HG02588 (cell line): Measurements from ENCODE around the gene NR2F1.

Experiments used
- ATAC-seq: cut with Tn5 transposase; IDR thresholded peaks from one replicate; pipeline ENCODE4 v1.9.1; 2021; ENCODE audit warnings: mild to moderate bottlenecking, moderate library complexity; ENCODE audit not compliant: unreplicated experiment

The NR2F1 gene

GRCh38 chr5:93577854-93578812 is 4.9 kb upstream of the NR2F1 start:
- no peak for ATAC-seq

- no peak for ATAC-seq
These were observed 4.0 kb upstream of the NR2F1 start for GRCh38 chr5:93578813-93579691.

DNA sequence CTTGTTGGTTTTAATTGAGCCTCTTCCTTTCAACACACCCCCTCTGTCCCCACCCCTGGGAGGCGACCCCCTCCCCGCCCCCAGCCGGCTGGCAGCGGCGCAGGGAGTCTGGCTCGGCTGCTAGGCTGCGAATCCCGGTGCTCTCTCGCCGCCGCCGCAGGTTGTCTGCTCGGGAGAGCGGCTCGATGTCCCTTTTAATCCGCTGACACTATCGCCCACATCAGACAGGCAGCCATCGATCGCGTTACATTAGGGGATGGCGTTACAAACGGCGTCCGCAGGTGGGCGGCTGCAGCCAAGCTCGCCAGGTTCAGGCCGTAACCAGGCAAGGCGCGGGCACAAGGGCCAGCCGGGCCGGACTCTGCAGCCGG is 3.3 kb upstream of the NR2F1 start:
- ATAC-seq: no peak

- ATAC-seq: no peak
These were observed 2.7 kb upstream of the NR2F1 start for GRCh38 chr5:93580063-93580926.

DNA sequence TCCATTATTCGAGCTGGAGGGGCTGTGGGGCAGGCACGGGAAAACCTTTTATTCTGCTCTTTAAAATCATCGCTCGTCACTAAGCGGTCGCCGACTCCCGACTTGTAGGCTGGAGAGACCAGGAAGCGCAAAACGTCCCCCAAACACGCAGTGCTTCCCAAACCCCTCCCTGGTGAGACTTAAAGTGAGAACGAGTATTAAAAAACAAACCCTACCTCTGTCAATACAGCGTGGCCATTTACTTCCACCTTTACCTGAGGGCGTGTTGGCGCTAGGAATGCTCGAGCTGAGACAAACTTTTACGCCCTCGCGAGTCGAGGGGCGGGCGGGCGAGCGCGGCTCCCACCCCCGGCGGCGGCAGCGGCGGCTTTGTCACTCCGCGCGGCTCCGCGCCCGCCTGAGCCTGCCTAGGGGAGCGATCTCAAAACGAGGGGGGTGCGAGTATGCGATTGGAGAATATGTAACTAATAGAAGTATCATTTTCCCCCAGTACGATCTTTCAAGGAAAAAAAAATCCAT is 2.0 kb upstream of the NR2F1 start, which contains the start of gene NR2F1-AS1:
Gene NR2F1-AS1, minus strand, starts transcription at position 293 of the 519 bp plus-strand sequence.
- peak; percentile 12 for ATAC-seq

DNA sequence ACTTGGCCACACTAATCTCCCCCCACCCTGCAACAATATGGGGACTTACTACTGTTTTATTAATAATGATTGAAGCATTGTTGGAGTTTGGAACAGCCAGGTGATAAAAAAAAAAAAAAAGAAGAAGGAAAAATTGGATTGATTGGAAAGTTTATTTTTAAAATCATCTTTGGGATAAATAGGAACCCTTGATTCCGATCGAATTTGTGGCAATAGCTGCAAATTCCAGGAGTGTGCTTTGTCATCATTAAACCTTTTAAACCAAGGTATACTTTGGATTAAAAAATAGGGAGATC is 907 bp upstream of the NR2F1 start:
- ATAC-seq: no peak

DNA sequence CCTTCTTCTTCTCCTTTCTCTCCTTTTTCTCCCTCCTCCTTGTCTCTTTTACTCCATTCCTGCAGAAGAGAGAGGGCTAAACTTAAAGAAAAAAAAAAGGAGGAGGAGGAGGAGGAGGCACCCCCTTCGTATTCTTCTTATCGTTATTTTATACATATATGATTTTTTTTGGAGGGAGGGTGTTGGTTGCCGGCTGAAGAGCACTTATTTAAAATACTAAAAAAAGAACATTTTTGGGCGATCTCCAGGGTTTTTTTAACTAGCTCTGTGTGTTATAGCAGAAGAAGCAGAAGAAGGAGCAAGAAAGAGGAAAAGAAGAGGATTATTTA is 381 bp downstream of the NR2F1 start:
- no peak for ATAC-seq

DNA sequence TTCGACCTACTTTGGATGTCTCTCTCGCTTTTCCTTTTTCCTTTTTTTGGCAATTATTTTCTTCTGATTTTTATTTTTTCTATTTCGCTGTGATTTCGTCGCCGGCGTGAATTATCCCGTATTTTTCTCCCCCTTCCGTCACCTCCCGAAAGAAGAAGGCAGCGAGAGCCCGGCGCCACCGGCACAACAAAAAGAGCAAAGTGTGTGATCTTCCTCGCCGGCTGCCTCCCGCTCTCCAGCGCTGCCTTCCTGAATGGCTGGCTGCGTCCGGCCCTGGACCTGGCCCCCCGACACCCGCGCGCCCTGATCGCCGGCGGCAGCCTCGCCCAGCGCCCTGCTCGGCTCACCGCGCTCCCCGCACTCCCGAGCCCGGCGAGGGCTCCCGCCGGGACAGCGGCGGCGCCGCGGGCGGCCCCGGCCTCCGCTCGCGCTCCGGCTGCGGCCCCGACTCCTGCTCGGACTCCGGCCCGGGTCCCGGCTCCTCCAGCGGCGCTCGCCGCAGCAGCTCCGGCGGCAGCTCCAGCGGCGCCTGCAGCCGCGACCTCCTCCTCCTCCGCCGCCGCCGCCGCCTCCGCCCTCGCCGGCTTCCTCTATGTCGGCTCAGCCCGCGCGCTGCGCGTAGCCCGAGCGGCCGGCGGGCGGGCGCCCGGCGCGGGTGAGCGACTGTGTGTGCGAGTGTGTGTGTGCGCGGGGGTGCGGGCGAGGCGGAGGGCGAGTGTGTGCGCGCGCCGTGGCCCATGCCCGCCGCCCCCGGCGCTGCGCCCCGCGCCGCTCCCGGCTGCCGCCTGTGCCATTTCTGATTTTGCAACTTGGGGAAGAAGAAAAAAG is 960 bp downstream of the NR2F1 start:
- ATAC-seq: peak; percentile 32

GRCh38 chr5:93584596-93585040 is 1.6 kb downstream of the NR2F1 start:
- ATAC-seq: no peak

GRCh38 chr5:93585041-93585766 is 2.2 kb downstream of the NR2F1 start:
- ATAC-seq: no peak

DNA sequence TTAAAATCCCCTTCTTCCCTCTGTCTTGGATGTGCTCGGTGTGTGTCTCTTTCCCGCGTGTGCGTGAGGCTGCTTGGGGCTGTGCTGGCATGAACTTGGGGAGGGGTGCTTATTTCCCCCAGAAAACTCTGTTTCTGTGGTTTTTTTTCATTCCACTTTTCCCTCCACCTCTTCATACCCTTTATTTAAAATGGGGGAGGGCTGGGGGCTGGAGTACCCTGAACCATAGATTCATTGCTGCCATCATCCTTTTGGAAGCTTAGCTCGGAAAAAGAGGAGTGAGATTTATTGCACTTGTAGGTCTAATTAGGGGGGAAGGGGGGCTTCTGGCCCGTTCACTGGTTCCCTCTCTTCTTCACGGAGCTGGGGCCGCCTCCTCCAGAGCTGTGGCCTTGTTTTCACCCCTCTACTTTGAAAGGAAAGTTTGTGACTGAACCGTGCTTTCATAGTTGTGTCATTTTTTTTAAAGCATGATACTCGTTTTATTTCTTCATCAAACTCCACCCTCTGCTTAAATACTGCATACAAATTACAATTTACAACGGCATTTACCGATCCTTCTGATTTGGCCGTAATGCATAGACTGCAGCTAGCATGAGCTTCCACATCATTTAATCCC is 2.9 kb downstream of the NR2F1 start:
- no peak for ATAC-seq

DNA sequence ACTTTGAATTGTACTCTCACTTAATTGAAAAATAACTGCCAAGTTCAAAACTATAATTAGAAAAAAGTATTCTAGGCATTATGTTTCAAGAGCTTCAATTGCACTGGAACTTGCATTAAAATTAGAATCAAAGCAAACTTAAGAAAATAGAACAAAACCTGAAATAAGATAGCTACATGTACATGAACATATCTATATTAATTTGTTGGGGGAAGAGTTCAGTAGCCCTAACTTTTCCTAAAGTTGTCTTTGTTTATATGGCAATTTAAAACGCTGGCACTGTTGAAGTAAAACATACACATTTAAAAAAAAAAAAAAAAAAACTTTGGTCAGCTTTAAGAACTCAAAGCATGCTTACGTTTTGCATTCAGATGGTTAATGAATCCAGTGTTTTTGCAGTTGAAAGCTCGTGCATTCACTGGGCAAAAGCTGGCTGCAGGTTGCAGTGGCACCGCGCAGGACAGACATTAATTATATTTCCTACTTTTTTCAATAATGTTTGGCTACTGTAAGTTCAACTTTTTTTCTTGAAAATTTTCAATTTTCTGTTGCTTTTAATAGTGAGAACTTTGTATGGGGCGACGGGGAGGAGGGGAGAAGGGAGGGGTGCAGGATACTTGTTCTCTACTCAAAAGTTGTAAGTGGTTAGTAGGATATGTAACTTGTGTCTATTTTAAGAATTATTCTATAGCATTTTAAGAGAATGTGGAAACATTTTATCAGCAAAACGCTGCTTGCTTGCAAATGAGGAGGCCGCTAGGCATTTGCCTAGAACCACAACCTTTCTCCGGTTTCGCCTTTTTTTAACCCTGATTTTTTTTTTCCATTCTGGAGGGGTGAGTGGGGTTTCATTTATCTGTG is 3.9 kb downstream of the NR2F1 start:
- no peak for ATAC-seq

- ATAC-seq: no peak
These were observed 4.8 kb downstream of the NR2F1 start for GRCh38 chr5:93587597-93588351.

DNA sequence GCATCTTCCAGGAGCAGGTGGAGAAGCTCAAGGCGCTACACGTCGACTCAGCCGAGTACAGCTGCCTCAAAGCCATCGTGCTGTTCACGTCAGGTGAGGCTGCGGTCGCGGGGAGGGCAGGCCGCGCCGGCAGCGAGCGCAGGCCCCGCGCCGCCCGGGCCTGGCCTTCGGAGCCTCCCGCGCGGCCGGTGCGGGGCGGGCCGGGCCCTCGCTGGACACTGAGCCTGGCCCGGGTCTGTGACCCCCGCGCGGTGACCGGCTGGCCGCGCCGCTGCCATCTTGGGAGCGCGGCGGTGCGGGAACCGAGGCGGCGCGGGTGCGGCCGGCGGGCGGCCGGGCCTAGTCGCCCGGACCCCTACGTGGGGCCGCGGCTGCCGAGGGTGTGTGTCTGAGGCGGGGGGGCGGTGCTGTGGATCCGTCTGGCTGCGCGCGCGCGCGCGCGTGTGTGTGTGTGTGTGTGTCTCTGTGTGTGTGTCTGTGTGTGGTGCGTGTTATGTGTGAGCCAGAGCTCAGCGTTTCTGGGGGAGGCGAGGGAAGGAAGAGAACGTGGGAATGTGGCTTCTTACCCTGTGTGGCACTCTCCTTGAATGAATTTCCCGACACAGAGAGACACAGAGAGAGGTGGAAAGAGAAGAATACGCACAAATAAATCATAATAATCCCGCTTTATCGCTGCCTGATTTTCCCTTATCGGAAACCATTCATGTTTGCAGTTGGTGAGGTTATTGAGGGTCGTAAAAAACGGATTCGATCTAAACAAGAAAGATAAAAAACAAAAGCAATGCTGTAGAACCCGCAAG is 5.5 kb downstream of the NR2F1 start:
- no peak for ATAC-seq

DNA sequence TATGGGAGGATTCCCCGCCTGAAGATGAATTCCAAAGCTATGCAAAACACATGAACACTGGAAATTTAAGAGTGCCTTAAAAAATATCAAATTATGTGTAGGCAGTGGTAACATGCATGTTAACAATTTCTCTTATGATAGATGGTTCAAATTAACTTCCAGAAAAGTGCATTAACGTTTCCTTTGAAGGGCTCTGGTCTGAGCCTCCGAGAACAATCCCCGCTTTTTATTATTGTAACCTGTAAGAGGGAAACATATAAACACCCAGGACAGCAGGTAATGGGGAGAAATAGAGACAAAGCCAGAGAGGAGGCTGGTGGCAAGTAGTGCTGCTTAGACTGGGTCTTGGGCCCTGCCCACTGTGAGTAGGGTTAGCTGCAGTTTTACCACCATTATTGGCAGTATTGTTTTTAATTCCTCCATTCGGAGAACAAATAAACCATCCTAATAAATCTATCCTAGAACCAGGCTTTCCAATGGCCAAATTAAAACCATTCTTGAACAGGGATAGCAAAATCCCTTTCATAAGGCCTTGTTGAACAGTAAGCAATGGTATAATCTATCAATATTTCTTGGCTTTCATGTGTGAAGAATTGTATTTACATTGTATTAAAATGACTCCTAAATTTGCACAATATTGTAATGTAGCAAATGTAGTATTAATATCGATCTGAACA is 6.3 kb downstream of the NR2F1 start:
- no peak for ATAC-seq

DNA sequence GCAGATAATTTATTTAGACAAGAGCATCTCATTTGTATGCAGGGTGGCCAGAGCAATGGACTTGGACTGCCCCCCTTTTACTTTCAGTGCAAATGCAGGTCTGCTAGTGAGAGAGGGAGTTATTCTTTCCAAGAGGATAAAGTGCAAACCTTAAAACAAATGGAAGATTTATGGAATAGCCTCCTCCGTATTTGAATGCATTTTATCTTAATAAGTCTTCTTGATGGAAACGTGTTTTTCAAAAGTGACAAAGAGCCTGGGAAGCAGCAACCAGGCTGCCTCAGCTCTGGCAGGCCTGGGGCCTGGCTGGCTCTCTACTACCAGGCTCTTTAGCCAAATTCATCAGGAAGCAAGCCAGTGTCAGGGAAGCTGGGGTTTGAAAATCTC is 6.8 kb downstream of the NR2F1 start:
- ATAC-seq: no peak
